ENCODE data around the gene HIVEP3.

HIVEP3 gene

DNA sequence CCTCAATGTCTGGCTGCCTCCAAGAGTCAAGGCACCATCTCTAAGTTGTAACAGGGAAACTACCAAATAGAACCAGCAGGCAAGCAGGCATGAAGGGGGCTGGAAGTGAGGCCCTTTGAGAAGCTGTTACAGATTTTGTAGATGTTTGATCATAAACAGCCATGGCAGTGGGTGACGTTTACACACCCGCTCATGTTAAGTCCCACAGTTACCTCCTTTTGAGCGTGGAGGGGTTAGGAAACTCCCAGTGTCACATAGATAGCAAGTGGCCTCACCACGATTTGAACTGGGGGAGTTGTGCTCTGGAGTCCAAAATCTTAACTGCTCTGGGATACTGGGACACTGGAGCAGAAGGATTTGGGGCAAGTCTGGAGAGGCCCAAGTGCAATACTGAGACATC is 192.4 kb downstream of the HIVEP3 start:
- Histone ChIP-seq H3K4me3 (ENCODE audit: low read depth, low read length) (no peak overlapping the region), H3K4me2 (ENCODE audit: low read length) (no peak overlapping the region), H3K9me3 (ENCODE audit: control insufficient read depth, low read length) (no peaks in the 10 kb centered on the region), H3K27me3 (ENCODE audit: control insufficient read depth, insufficient read depth, low read length) (no peaks in the 10 kb centered on the region), H3K4me1 (no peaks in the 10 kb centered on the region), H2AFZ (no peak overlapping the region), H3K79me2 (no peaks in the 10 kb centered on the region), H3K9ac (no peak overlapping the region), H3K36me3 (ENCODE audit: control insufficient read depth, insufficient read depth, low read length) (no peaks in the 10 kb centered on the region), H3K27ac (no peak overlapping the region)
- no peak for TF ChIP-seq CTCF (IDR thresholded peaks at IDR 0.05)

DNA sequence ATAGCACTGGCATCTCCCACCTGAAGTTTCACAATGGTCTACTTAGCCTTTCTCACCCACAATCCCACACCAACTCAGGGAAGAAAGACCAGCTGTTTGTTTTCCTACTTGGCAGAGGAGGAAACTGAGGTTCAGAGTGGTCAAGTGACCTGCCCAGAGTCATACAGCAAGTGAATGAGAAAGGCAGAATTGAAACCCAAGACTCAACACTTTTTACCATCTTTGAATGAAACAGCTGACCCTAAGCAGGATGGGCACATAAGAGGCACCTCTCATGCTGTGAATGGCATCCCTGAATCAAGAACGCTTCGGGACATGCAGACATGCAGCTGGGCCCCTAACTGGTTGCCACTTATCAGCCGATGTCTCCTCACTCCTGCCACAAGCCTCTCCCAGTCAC is 193.8 kb downstream of the HIVEP3 start:
- no peak overlapping the region for H3K27ac ChIP-seq

DNA sequence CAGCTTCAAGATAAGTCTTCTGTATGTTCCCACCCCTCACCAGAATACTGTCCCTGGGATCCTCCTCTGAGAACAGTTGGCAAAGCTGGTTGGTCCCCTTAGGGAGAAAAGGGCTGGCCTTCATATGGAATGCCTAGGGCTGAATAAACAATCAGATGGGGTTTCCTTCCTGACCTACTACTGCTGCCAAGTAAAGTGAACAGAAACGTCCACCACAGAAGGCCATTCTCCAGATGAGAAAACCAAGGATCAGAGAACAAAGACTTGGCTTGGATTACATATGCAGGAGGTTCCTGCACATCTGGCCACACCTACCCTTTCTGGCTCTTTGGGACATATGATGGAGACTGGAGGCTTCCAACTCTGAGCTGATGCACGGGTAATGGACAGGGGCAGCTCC is 194.5 kb downstream of the HIVEP3 start:
- Histone ChIP-seq H3K79me2 (no peaks in the 10 kb centered on the region), H3K4me1 (no peaks in the 10 kb centered on the region), H3K27ac (no peak overlapping the region), H2AFZ (no peak overlapping the region), H3K4me2 (ENCODE audit: low read length) (no peak overlapping the region), H3K36me3 (ENCODE audit: control insufficient read depth, insufficient read depth, low read length) (no peaks in the 10 kb centered on the region), H3K4me3 (ENCODE audit: low read depth, low read length) (no peak overlapping the region), H3K27me3 (ENCODE audit: control insufficient read depth, insufficient read depth, low read length) (no peaks in the 10 kb centered on the region), H3K9me3 (ENCODE audit: control insufficient read depth, low read length) (no peaks in the 10 kb centered on the region), H3K9ac (no peak overlapping the region)
- no peak for TF ChIP-seq CTCF (IDR thresholded peaks at IDR 0.05)

More for the DNA sequence above, 193.8 kb downstream of the HIVEP3 start:
- Histone ChIP-seq H3K36me3 (ENCODE audit: control insufficient read depth, insufficient read depth, low read length) (no peaks in the 10 kb centered on the region), H3K27me3 (ENCODE audit: control insufficient read depth, insufficient read depth, low read length) (no peaks in the 10 kb centered on the region), H2AFZ (no peak overlapping the region), H3K9ac (no peak overlapping the region), H3K4me3 (ENCODE audit: low read depth, low read length) (no peak overlapping the region), H3K4me1 (no peaks in the 10 kb centered on the region), H3K79me2 (no peaks in the 10 kb centered on the region), H3K9me3 (ENCODE audit: control insufficient read depth, low read length) (no peaks in the 10 kb centered on the region), H3K4me2 (ENCODE audit: low read length) (no peak overlapping the region)
- TF ChIP-seq CTCF (IDR thresholded peaks at IDR 0.05), result no peak

- no peak for TF ChIP-seq CTCF (IDR thresholded peaks at IDR 0.05)
- no peak overlapping the region for H3K4me3 ChIP-seq (ENCODE audit: low read depth, low read length)
- no peak overlapping the region for H3K4me2 ChIP-seq (ENCODE audit: low read length)
- no peak overlapping the region for H2AFZ ChIP-seq
- H3K9ac ChIP-seq, result no peak overlapping the region
- H3K36me3 ChIP-seq (ENCODE audit: control insufficient read depth, insufficient read depth, low read length), result no peaks in the 10 kb centered on the region
- H3K79me2 ChIP-seq, result no peaks in the 10 kb centered on the region
- H3K4me1 ChIP-seq, result no peaks in the 10 kb centered on the region
- H3K9me3 ChIP-seq (ENCODE audit: control insufficient read depth, low read length), result no peaks in the 10 kb centered on the region
- no peak overlapping the region for H3K27ac ChIP-seq
- no peaks in the 10 kb centered on the region for H3K27me3 ChIP-seq (ENCODE audit: control insufficient read depth, insufficient read depth, low read length)
Observed at GRCh38 chr1:41723786-41724185, 194.9 kb downstream of the HIVEP3 start.

GRCh38 chr1:41722184-41722583 is 196.5 kb downstream of the HIVEP3 start:
- H3K4me2 ChIP-seq (ENCODE audit: low read length), result no peak overlapping the region
- no peaks in the 10 kb centered on the region for H3K4me1 ChIP-seq
- no peak overlapping the region for H3K9ac ChIP-seq
- no peak overlapping the region for H3K27ac ChIP-seq
- no peak overlapping the region for H2AFZ ChIP-seq
- no peaks in the 10 kb centered on the region for H3K79me2 ChIP-seq
- H3K4me3 ChIP-seq (ENCODE audit: low read depth, low read length), result no peak overlapping the region
- H3K36me3 ChIP-seq (ENCODE audit: control insufficient read depth, insufficient read depth, low read length), result no peaks in the 10 kb centered on the region
- TF ChIP-seq CTCF (IDR thresholded peaks at IDR 0.05), result no peak
- no peaks in the 10 kb centered on the region for H3K9me3 ChIP-seq (ENCODE audit: control insufficient read depth, low read length)
- no peaks in the 10 kb centered on the region for H3K27me3 ChIP-seq (ENCODE audit: control insufficient read depth, insufficient read depth, low read length)

Measured in parathyroid adenoma (tissue), 2 donors.